Measurements from ENCODE around the gene DUSP3.

DUSP3 gene

DNA sequence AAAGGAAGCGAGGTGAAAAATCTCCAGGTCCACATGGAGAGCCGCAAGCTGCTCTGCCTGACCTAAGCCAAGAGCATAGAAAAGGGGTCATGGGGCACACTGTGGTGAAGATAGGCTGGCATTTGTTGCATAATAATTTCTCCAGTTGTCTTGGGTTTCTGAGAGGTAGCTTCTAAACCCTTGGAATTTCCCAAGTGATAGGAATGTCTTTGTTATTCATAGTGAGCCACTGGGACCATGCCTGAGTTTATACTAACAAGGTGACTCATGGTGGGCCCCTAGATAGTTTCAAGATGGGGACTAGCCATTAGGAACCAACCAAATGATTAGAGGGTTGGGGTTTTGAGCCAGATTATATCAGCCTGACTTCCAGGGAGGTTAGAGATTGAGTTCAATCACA lies 45.8 kb downstream of the DUSP3 start:
- no peak for DNase-seq (ENCODE audit: low spot score)

DNA sequence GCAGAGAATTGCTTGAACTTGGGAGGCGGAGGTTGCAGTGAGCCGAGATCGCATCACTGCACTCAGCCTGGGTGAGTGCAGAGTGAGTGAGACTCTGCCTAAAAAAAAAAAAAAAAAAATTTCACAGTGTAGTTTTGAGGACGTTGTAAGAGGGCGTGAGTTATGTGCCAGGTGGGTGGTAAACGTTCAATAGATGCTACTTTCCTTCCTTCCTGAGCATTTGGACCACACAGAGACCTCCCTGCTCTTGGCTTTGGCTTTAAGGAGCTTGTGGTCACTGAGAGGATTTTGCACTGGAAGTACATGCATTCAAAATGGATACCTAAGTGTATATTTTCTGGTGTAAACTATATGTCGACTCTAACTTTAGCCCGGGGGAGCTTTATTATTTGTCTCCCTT lies 50.7 kb downstream of the DUSP3 start:
- DNase-seq (ENCODE audit: low spot score) = no peak

DNA sequence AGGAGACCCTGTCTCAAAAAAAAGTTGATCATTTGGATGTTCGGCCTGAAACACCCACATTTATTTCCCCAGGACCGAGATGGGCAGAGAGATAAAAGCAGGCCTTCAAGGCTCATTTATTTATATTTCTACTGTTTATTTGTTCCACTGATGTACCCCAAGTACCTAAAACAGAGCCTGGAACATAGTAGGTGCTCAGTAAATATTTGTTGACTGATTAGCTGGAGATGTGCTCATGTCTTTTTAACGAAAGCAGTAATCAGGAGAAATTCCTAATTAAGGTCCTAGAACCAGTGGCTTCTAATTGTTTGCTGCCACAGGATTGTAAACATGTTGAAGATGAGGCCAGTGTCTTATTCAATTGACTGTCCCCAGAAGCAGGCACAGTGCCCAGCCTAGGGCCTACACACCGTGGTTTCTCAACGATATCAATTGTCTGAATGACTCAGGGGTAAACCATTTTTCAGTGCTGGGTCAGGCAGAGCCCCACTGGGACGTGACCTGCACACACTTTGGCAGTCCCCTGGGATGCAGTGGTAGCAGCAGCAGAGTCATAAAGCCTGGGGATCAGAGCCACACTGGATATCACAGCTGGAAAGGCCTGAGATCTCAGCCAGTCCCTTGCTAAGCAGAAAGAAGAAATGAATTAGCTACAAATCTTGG lies 54.9 kb downstream of the DUSP3 start:
- DNase-seq (ENCODE audit: low spot score) = no peak

DNA sequence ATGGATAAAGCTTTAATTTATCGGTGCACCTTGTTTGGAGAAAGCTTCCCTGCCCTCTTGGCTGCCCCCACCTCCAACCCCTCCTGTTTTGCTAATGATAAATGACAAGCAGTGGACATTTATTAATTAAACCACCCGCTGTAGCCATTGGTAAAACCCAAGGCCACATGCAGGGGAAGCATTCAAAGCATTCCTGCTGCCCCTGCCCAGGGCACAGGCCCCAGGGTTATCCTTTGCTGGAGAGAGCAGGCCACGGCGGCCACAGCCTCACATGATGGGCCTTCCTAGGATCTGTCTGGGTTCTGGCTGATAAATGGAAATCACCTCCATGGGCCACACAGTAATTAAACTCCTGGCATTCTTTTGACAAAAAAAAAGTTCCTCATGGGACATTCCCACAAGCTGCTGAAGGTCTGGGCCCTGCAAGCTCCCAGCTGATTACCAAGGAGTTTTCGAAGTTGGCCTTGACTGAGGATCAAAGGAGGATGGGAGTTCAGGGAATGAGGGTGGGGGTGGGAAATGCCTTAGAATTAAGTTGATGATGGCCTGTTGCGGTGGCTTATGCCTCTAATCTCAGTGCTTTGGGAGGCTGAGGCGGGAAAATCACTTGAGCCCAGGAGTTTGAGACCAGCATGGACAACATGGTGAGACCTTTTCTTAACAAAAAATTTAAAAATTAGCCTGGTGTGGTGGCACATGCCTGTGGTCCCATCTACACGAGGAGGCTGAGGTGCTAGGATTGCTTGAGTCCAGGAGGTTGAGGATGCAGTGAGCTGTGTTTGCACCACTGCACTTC lies 55.7 kb downstream of the DUSP3 start:
- no peak for DNase-seq (ENCODE audit: low spot score)

DNA sequence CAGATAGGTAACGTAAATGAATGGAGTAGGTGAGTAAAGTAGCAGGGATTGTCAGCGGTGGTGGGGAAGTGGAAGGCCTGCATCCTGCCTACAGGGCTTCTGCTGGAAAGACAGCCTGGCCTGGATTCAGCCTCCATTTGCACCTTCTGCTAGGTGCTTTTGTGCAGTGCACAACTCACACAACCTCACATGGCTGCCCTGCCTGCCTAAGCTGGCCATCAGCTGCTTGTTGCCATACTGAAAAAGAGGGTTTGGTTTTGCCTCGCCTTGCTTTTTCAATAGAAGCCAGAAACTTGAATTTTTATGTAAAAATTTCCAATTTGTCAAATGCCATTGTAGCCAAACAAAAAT lies 56.5 kb downstream of the DUSP3 start:
- no peak for DNase-seq (ENCODE audit: low spot score)

DNA sequence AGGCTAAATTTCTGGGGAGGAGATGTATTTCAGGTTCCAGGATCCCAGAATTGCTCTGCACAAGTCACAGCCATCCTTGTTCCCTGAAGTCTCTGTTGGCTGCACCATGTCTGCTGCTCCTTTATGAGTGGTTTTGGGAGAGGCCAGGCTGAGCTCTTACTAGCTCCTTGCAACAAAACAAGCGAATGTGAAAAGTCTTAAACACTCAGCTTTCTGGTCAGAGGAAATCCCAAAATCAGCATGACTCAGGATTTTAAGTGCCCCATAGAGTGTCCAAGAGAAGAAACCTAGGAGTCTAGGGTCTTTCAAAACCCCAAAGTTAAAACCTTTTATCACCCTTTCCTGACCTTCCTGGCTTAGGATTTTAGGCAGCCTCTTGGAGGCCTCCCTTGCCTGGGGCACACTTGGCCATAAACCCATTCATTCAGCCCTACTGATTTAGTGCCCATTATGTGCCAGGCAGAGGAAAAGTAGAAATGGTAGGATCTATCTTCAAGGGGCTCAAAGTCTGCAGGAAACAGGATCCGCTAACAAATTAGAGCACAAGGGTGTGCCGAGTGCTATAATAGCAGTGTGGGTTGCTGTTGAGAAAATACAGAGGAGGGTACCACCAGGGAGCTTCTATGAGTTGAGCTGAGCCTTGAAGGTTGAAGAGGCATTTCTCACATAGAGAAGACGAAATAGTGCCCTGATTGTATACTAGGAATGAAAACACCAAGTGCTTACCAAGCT lies 57.1 kb downstream of the DUSP3 start:
- DNase-seq (ENCODE audit: low spot score) = no peak

- peak; percentile 9 for DNase-seq (ENCODE audit: low spot score)
Measured at GRCh38 chr17:43720311-43721060, 58.3 kb downstream of the DUSP3 start.

- no peak for DNase-seq (ENCODE audit: low spot score)
Measured at GRCh38 chr17:43719578-43719977, 59.2 kb downstream of the DUSP3 start.

DNA sequence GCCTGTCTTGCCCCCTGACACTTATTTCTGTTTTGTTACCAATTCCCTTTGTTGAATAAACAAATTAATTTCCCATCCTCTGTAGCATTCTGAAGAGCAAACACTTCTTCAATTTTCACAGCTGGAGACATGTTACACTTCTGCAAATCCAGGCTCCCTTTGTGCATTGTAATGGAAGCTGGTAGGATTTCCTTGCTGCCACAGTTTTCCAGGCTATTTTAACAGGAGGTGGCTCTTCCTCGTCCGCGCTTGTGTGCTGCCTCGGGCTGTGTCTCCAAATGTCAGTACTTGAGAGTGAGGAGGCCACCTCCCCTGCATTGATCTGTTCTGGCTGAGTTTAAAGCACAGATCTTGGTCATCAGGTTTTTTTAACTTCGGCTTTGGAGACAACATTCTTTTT lies 60.2 kb downstream of the DUSP3 start:
- no peak for DNase-seq (ENCODE audit: low spot score)

DNA sequence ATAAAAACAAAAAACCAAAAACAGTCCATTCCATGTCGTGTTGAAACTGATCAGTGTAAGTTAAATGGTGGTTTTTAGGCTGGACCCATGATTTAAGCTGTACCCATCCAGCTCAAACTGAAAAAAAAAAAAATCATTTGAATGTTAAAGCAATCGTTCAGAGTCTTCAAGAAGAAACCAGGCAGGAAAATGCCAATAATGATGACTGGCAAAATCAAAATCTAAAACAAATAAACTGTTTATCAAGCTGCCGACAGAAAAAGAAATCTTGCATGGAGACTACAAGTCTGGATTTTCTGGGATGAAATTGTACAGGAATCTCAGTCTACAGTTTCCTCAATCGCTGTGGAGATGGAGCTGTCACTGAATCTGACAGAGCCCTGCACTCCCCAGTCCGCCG lies 60.9 kb downstream of the DUSP3 start:
- no peak for DNase-seq (ENCODE audit: low spot score)
